HL-60 (cell line): ENCODE measurements around the gene STX18.

ENCODE experiments used
- DNase-seq, 2 experiments: peaks; one replicate each; pipeline ENCODE4 v3.0.0-alpha.2; 2010 to 2020; ENCODE audit warnings: low read depth in 1 of 2, low spot score in 1 of 2
- H3K27ac ChIP-seq: fragments of 250-450 bp; sonication (Bioruptor Pico); replicated peaks from 2 replicates; pipeline ENCODE4 v1.5.1; 2020; ENCODE audit warnings: mild to moderate bottlenecking, moderate library complexity
- H3K27me3 ChIP-seq: fragments of 250-450 bp; sonication (Bioruptor Pico); 2 replicates; pipeline ENCODE4 v1.5.1; 2021; ENCODE audit warnings: mild to moderate bottlenecking, moderate library complexity; ENCODE audit not compliant: insufficient read depth, poor library complexity, severe bottlenecking
- H3K4me3 ChIP-seq: replicated peaks from 2 replicates; pipeline ENCODE4 v1.5.1; 2011; ENCODE audit warnings: mild to moderate bottlenecking, control low read depth, low read length; ENCODE audit not compliant: insufficient read depth
- GABPA ChIP-seq: IDR thresholded peaks from 2 replicates; pipeline ENCODE4 v1.6.1; 2012; ENCODE audit warnings: low read depth
- POLR2AphosphoS5 ChIP-seq: IDR thresholded peaks from 2 replicates; pipeline ENCODE4 v1.6.1; 2012; ENCODE audit warnings: low read depth
- REST ChIP-seq: IDR thresholded peaks from 2 replicates; pipeline ENCODE4 v1.6.1; 2012; ENCODE audit warnings: low read depth; ENCODE audit not compliant: insufficient replicate concordance
- SPI1 ChIP-seq: IDR thresholded peaks from 2 replicates; pipeline ENCODE4 v1.6.1; 2012; ENCODE audit warnings: low read depth, mild to moderate bottlenecking, borderline replicate concordance
- TF ChIP-seq, protein P1 (sequence below): IDR thresholded peaks from one replicate; pipeline ENCODE4 v1.5.1; 2011; ENCODE audit warnings: low read length, control low read depth, inconsistent platforms; ENCODE audit not compliant: insufficient read depth

Gene STX18

GRCh38 chr4:4521136-4521535, 20.7 kb downstream of the STX18 start:
- Histone ChIP-seq H3K27ac (no peak overlapping the region), H3K27me3 (no peaks in the 10 kb centered on the region), H3K4me3 (no peak overlapping the region)
- DNase-seq, result no peak
- TF ChIP-seq REST (no peak), POLR2AphosphoS5 (no peak), SPI1 (no peak), GABPA (no peak)
- TF ChIP-seq, protein P1, sequence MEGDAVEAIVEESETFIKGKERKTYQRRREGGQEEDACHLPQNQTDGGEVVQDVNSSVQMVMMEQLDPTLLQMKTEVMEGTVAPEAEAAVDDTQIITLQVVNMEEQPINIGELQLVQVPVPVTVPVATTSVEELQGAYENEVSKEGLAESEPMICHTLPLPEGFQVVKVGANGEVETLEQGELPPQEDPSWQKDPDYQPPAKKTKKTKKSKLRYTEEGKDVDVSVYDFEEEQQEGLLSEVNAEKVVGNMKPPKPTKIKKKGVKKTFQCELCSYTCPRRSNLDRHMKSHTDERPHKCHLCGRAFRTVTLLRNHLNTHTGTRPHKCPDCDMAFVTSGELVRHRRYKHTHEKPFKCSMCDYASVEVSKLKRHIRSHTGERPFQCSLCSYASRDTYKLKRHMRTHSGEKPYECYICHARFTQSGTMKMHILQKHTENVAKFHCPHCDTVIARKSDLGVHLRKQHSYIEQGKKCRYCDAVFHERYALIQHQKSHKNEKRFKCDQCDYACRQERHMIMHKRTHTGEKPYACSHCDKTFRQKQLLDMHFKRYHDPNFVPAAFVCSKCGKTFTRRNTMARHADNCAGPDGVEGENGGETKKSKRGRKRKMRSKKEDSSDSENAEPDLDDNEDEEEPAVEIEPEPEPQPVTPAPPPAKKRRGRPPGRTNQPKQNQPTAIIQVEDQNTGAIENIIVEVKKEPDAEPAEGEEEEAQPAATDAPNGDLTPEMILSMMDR, result no peak

DNA sequence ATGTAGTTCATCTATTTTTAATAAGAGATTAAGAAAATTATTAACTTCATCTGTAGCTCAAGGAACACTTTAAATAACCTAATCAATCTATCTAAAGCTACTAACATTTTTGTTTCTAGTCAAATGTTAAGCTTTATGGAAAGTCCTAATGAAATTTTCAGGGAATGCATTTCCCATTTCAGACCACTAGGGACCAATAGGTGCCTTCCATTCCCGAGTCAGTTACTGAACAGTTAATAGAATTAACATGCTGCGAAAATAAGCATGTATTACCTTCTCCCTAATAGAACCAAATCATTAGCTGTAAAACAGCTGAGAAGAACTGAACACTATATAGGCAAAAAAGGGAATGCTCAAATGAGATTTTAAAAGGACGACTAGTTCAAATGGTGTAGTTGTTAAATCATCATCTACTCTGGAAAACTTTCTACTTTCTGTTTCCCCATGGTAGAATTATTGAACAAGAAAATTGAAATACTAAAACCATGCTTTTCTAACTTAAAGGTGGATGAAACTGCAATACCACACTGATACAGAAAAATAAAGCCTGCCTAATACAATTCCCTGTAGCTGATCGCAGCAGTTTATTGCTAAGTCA, 22.5 kb downstream of the STX18 start:
- TF ChIP-seq REST (no peak), GABPA (no peak), POLR2AphosphoS5 (no peak), SPI1 (no peak)
- TF ChIP-seq, protein P1, result no peak
- no peak for DNase-seq

GRCh38 chr4:4518747-4519146, 23.1 kb downstream of the STX18 start:
- no peak for DNase-seq

More for the DNA sequence above, 22.5 kb downstream of the STX18 start:
- Histone ChIP-seq H3K27ac (no peak overlapping the region), H3K27me3 (no peaks in the 10 kb centered on the region), H3K4me3 (no peak overlapping the region)

More at GRCh38 chr4:4518747-4519146, 23.1 kb downstream of the STX18 start:
- no peaks in the 10 kb centered on the region for H3K27me3 ChIP-seq
- H3K4me3 ChIP-seq, result no peak overlapping the region
- no peak overlapping the region for H3K27ac ChIP-seq
- TF ChIP-seq GABPA, result no peak
- no peak for TF ChIP-seq POLR2AphosphoS5
- TF ChIP-seq REST, result no peak
- TF ChIP-seq, protein P1, result no peak
- TF ChIP-seq SPI1, result no peak
